HG03442 (cell line): Measurements from ENCODE around the gene IL2RA.
A peak's percentile ranks its signal among the peaks of the same experiment; 100 is the strongest.
"Not testable (repeated sequence)": the region's sequence is repeated elsewhere in the genome, so short reads cannot be mapped to it uniquely, and the experiment has no call there.

ENCODE experiments used
- ATAC-seq: cut with Tn5 transposase; IDR thresholded peaks from one replicate; pipeline ENCODE4 v1.9.1; 2021; ENCODE audit warnings: mild to moderate bottlenecking, moderate library complexity; ENCODE audit not compliant: unreplicated experiment

The IL2RA gene

GRCh38 chr10:6018422-6018821 lies 43.7 kb downstream of the IL2RA start:
- no peak for ATAC-seq

DNA sequence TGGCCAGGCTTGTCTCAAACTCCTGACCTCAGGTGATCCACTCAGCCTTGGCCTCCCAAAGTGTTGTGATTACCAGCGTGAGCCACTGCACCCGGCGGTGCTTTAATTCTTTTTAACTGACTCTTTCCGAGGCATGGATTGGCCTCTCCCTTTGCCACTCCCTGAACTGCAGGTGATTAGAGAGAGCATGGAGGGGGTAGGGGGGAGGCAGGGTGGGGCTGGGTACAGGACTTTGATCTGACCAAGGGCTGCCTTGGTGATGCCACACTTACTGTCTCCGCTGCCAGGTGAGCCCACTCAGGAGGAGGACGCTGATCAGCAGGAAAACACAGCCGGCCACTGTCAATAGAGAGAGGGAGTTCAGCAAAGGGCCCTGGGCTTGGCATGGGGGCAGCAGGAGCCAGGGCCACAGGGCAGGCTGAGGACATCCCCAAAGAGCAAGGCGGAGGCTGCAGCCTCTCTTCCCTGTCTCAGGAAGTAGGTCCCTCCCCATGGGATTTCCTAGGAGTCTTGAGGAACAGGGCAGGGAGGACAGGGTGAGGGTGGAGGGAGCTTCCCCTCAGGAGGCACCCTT lies 44.3 kb downstream of the IL2RA start:
- no peak for ATAC-seq

GRCh38 chr10:6014241-6014761 lies 47.9 kb downstream of the IL2RA start:
- peak; percentile 55 for ATAC-seq

GRCh38 chr10:6013413-6014192 lies 48.6 kb downstream of the IL2RA start:
- ATAC-seq = no peak

DNA sequence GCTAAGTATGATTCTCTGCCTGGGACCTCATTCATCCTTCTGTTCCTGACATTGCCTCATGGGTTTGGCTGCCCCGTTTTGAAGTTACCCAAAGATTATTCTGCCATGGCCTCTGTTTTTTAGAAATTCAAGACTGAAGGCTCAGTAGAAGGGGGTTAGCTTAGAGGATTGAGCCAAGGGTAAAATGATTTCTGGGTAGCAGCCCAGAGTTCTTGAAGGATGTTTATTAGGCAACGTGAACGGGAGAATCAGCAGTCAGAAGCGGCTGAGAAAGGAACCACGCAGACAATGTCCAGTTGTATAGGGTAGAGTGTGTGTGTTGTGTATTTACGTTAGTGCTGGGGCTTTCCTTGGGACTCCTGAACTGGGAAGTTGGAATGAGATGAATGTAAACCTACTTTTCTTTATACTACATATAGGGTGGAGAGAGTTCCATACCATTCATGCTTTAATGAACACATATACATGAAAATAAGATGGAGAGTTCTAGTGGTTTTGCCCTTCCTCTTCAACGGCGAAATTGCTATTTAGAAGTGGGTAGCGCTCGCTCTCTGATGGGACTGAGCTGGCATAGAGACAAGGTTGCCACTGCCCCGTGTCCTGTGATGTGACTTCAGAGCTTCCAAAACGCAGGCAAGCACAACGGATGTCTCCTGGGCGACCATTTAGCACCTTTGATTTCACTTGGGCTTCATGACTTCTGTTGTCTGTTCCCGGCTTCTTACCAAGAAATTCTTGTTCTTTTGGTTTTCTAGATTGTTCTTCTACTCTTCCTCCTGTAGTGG lies 49.9 kb downstream of the IL2RA start:
- ATAC-seq = no peak

GRCh38 chr10:6011558-6011957 lies 50.6 kb downstream of the IL2RA start:
- no peak for ATAC-seq

GRCh38 chr10:6010569-6010968 lies 51.6 kb downstream of the IL2RA start:
- no peak for ATAC-seq

DNA sequence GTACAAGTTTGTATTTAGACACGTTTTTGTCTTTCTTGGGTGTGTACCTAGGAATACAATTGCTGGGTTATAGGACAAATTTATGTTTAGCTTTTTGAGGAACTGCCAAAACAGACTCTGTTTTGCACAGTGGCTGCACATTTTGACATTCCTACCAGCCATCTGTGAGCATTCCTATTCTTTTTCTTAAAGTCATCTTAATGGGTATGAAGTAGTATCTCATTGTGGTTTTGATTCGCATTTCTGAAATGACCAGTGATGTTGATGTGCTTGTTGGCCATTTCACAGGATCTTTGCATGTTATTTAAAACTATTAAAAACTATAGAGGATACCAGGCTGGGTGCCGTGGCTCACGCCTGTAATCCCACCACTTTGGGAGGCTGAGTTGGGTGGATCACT lies 52.2 kb downstream of the IL2RA start:
- ATAC-seq = no peak

- ATAC-seq = no peak
Observed at GRCh38 chr10:6009150-6009549, 53.0 kb downstream of the IL2RA start.

GRCh38 chr10:6008497-6009142 lies 53.5 kb downstream of the IL2RA start:
- no peak for ATAC-seq

DNA sequence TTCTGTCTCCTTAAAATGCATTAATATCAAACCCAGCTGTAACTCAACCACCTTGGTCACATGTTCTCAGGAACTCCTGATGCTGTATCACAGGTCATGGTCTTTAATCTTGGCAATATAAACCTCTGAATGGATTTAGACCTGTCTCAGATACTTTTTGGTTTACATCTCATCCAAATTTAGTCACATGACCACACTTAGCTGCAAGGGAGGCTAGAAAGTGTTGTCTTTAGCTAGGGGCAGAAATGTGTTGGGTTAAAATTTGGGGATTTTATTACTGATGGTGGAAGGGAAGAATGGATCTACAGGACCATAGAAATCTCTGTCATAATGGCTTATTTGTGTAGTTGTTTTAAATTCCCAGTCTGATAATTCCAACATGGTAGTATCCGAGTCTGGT lies 55.2 kb downstream of the IL2RA start:
- no peak for ATAC-seq

DNA sequence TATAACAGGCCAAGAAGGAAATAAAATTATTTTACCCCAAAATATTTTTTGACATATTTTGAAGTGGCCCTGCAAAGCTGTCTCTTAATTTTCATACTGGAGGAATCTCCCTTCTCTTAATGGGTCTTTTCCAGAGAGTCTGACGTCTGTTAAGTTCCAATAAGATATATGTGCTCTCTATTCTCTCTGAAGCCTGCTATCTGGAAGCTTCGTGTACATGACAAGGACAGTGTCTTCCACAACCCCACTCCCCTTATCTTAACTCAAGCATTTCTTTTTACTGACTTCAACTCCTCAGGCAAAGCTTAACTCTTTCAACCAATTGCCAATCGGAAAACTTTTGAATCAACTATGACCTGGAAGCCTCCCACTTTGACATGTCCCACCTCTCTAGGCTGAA lies 55.6 kb downstream of the IL2RA start:
- no peak for ATAC-seq

GRCh38 chr10:6005856-6006395 lies 56.2 kb downstream of the IL2RA start:
- ATAC-seq = no peak

DNA sequence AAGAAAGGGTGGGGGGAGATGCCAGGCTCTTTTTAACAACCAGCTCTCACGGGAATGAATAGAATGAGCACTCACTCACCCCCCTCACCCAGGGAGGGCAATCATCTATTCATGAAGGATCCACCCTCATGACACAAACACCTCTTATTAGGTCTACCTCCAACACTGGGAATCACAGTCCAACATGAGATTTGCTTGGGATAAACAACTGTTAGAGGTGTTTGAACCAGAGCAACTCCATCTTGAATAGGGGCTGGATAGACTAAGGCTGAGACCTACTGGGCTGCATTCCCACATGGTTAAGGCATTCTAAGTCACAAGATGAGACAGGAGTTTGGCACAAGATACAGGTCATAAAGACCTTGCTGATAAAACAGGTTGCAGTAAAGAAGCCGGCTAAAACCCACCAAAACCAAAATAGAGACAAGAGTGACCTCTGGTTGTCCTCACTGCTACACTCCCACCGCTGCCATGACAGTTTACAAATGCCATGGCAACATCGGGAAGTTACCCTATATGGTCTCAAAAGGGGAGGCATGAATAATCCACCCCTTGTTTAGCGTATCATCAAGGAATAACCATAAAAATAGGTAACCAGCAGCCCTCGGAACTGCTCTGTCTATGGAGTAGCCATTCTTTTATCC lies 56.9 kb downstream of the IL2RA start:
- not testable (repeated sequence) for ATAC-seq

DNA sequence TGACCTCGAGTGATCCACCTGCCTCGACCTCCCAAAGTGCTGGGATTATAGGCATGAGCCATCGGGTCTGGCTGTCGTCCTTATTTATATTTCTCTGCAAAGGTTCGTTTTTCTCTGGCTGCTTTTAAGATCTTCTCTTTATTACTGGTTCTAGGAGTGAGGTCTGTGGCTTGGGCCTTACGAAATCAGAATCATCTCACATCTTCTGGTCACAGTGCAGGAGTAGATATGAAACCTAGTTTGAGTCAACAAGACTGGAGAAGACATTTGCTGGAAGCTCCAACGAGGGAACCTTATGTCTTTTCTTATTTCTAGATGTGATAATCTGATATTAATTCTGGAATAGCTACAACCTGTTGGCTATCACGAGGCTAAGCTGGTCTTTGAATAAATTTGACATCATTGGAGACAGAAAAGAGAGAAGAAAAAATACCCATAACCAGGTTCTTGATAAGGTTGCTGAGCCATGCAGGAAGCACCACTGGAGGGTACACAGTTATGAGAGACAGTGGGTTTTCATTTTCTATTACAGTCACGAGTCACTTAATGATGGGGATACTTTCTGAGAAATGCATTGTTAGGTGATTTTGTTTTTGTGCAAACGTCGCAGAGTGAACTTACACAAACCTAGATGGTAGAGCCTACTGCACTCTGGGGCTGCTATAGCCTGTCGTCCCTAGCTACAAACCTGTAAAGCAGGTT lies 59.2 kb downstream of the IL2RA start:
- peak; percentile 42 for ATAC-seq

- ATAC-seq = no peak
Observed at GRCh38 chr10:5999440-6000165, 62.6 kb downstream of the IL2RA start.

DNA sequence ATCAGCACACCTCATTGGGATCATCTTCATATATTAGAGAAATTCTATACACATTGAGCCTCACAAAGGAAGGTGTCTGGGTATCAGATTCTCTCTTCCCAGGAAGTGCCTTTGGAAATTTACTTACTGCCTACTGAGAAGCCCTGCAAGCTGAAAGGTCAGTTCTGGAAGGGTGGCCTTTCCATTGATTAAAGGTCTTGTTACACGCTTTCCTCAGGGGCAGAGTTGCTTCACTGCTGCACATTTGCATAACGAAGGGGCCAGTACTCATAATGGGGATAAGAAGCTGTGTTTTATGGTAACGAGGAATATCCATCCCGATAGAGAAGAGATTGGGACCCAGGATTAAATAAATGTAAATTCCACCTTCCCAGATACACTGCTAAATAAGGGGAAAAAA lies 65.5 kb downstream of the IL2RA start:
- no peak for ATAC-seq

- ATAC-seq = no peak
Observed at GRCh38 chr10:5992398-5992797, 69.8 kb downstream of the IL2RA start.

- ATAC-seq = no peak
Observed at GRCh38 chr10:5991708-5992107, 70.5 kb downstream of the IL2RA start.
